SU-DHL-6 (cell line): ENCODE measurements around the gene MYPN.

Experiments used
- H2AFZ ChIP-seq: fragments of 200-600 bp; sonication (generic); 2 replicates; pipeline ENCODE4 v1.6.1; 2014; ENCODE audit warnings: low read depth, mild to moderate bottlenecking, moderate library complexity, mixed read lengths, antibody characterized with exemption, low read length; ENCODE audit not compliant: severe bottlenecking
- H3F3A ChIP-seq: fragments of 200-600 bp; shearing (Covaris generic); 2 replicates; pipeline ENCODE4 v1.6.0; 2016; ENCODE audit warnings: antibody characterized with exemption, mild to moderate bottlenecking; ENCODE audit not compliant: insufficient read depth
- H3K27ac ChIP-seq: fragments of 200-600 bp; sonication (generic); 2 replicates; pipeline ENCODE4 v1.5.1; 2016; ENCODE audit warnings: low read depth, mild to moderate bottlenecking, low read length, moderate library complexity, mixed read lengths
- H3K27me3 ChIP-seq: fragments of 200-600 bp; sonication (generic), shearing (Covaris generic); 2 replicates; pipeline ENCODE4 v1.6.0; 2014; ENCODE audit warnings: mild to moderate bottlenecking, low read length
- H3K36me3 ChIP-seq: fragments of 200-600 bp; sonication (generic); 2 replicates; pipeline ENCODE4 v1.6.1; 2014; ENCODE audit warnings: mild to moderate bottlenecking, low read length, mixed read lengths
- H3K4me2 ChIP-seq: fragments of 300-600, 200-600 bp; shearing (Covaris generic), sonication (generic); 2 replicates; pipeline ENCODE4 v1.6.0; 2014; ENCODE audit warnings: low read length, low read depth, mild to moderate bottlenecking; ENCODE audit not compliant: poor library complexity, severe bottlenecking
- H3K4me3 ChIP-seq: fragments of 200-600 bp; sonication (generic); 2 replicates; pipeline ENCODE4 v1.5.1; 2014; ENCODE audit warnings: antibody characterized with exemption, low read length, mild to moderate bottlenecking, mixed read lengths; ENCODE audit not compliant: insufficient read depth, poor library complexity, severe bottlenecking
- H3K79me2 ChIP-seq: fragments of 200-600 bp; sonication (generic); 2 replicates; pipeline ENCODE4 v1.6.1; 2014; ENCODE audit warnings: mild to moderate bottlenecking, low read length, moderate library complexity; ENCODE audit not compliant: insufficient read depth
- H3K9ac ChIP-seq: fragments of 200-600 bp; sonication (generic); 2 replicates; pipeline ENCODE4 v1.7.0; 2014; ENCODE audit warnings: mild to moderate bottlenecking, low read length
- H3K9me2 ChIP-seq: fragments of 200-600 bp; sonication (generic); replicated peaks from 2 replicates; pipeline ENCODE4 v1.6.1; 2014; ENCODE audit warnings: low read length; ENCODE audit not compliant: insufficient read depth
- H3K9me3 ChIP-seq: fragments of 200-600 bp; sonication (generic); 2 replicates; pipeline ENCODE4 v1.6.1; 2014; ENCODE audit warnings: low read length, mixed read lengths; ENCODE audit not compliant: insufficient read depth
- H4K20me1 ChIP-seq: fragments of 200-600 bp; sonication (generic); 2 replicates; pipeline ENCODE4 v1.6.1; 2014; ENCODE audit warnings: low read depth, mild to moderate bottlenecking, antibody characterized with exemption, low read length, moderate library complexity, mixed read lengths
- EZH2phosphoT487 ChIP-seq: fragments of 200-600 bp; sonication (generic), shearing (Covaris generic); conservative IDR thresholded peaks from 2 replicates; pipeline ENCODE4 v1.6.1; 2018; ENCODE audit warnings: mild to moderate bottlenecking, antibody characterized with exemption, low read length, moderate library complexity, mixed read lengths
- TF ChIP-seq, protein P1 (sequence below): fragments of 200-600 bp; sonication (generic); IDR thresholded peaks from one replicate; pipeline ENCODE4 v1.5.1; 2017; ENCODE audit warnings: antibody characterized with exemption, mild to moderate bottlenecking, low read length, moderate library complexity; ENCODE audit not compliant: insufficient read depth, poor library complexity, severe bottlenecking

MYPN gene

DNA sequence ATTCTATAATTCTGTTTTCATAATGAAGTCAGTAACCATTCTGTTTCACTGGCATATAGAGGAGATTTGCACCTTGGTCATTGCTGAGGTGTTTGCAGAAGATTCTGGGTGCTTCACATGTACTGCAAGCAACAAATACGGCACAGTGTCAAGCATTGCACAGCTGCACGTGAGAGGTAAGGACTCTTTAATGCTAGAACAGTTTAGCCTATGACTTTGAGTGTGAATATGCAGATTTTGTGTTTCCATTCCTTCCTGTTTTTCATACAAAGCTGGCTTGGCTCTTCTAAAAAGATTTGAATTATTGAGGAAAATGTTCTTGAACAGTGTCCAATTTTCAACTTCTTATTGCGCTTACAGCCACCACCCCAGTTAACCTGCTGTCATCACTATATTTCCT is 56.4 kb downstream of the MYPN start:
- TF ChIP-seq EZH2phosphoT487 = no peak
- TF ChIP-seq, protein P1, sequence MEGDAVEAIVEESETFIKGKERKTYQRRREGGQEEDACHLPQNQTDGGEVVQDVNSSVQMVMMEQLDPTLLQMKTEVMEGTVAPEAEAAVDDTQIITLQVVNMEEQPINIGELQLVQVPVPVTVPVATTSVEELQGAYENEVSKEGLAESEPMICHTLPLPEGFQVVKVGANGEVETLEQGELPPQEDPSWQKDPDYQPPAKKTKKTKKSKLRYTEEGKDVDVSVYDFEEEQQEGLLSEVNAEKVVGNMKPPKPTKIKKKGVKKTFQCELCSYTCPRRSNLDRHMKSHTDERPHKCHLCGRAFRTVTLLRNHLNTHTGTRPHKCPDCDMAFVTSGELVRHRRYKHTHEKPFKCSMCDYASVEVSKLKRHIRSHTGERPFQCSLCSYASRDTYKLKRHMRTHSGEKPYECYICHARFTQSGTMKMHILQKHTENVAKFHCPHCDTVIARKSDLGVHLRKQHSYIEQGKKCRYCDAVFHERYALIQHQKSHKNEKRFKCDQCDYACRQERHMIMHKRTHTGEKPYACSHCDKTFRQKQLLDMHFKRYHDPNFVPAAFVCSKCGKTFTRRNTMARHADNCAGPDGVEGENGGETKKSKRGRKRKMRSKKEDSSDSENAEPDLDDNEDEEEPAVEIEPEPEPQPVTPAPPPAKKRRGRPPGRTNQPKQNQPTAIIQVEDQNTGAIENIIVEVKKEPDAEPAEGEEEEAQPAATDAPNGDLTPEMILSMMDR = no peak
- Histone ChIP-seq H3K9me2 (no peaks in the 10 kb centered on the region), H2AFZ (no peak overlapping the region), H3K79me2 (no peaks in the 10 kb centered on the region), H3K4me2 (no peak overlapping the region), H3K9ac (no peak overlapping the region), H3K9me3 (no peaks in the 10 kb centered on the region), H3K36me3 (no peaks in the 10 kb centered on the region), H4K20me1 (no peaks in the 10 kb centered on the region), H3K27ac (no peak overlapping the region), H3K27me3 (no peaks in the 10 kb centered on the region), H3K4me3 (no peak overlapping the region), H3F3A (no peaks in the 10 kb centered on the region)

- no peaks in the 10 kb centered on the region for H3K79me2 ChIP-seq
- H4K20me1 ChIP-seq = no peaks in the 10 kb centered on the region
- H3K4me2 ChIP-seq = no peak overlapping the region
- no peak overlapping the region for H2AFZ ChIP-seq
- no peaks in the 10 kb centered on the region for H3K9me2 ChIP-seq
- H3K27me3 ChIP-seq = no peaks in the 10 kb centered on the region
- TF ChIP-seq, protein P1 = no peak
- no peak for TF ChIP-seq EZH2phosphoT487
- no peak overlapping the region for H3K27ac ChIP-seq
- H3K36me3 ChIP-seq = no peaks in the 10 kb centered on the region
- no peaks in the 10 kb centered on the region for H3F3A ChIP-seq
- no peak overlapping the region for H3K9ac ChIP-seq
- H3K4me3 ChIP-seq = no peak overlapping the region
- H3K9me3 ChIP-seq = no peaks in the 10 kb centered on the region
Observed at GRCh38 chr10:68166871-68167585, 57.7 kb downstream of the MYPN start.

DNA sequence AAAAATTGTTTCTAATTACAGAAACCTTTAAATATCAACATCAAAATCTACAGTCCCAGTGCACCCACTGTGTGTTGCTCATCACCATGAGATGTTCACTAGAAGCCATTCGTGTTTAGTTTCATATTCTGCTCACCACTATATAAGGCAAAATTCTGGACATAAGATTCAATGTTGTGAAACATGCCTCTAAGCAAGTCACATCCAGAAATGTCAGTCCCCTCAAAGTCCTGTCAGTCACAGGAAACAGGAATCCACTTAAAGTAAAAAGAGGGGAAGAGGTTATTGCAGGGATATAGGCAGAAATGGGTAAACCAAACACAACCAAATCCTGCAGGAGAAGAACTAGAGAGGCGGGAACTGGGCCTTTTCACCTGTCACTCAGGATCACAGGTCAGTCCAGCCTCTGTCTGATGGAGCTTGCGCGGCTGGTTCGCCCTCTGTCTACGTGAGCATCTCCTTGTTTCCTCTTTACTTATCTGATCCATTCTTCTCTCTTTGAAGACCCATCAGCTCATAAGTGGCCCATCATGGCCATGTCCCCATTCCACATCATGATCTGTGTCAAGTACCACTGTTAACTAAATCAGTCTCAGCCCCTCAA is 58.4 kb downstream of the MYPN start:
- H3K79me2 ChIP-seq = no peaks in the 10 kb centered on the region
- no peaks in the 10 kb centered on the region for H4K20me1 ChIP-seq
- H2AFZ ChIP-seq = no peak overlapping the region
- H3K27me3 ChIP-seq = no peaks in the 10 kb centered on the region
- H3K27ac ChIP-seq = no peak overlapping the region
- no peaks in the 10 kb centered on the region for H3K36me3 ChIP-seq
- TF ChIP-seq, protein P1 = no peak
- no peak for TF ChIP-seq EZH2phosphoT487
- H3K4me2 ChIP-seq = no peak overlapping the region
- no peaks in the 10 kb centered on the region for H3K9me2 ChIP-seq
- H3F3A ChIP-seq = no peaks in the 10 kb centered on the region
- no peaks in the 10 kb centered on the region for H3K9me3 ChIP-seq
- no peak overlapping the region for H3K9ac ChIP-seq
- no peak overlapping the region for H3K4me3 ChIP-seq
